CD14-positive monocyte (primary cell): ENCODE data around the gene CRIM1. TPM values are rescaled to one million over a fixed set of nuclear protein-coding genes. Genes with fewer than 3 reads are reported as not detected.

ENCODE experiments used
- DNase-seq, 3 donors: peaks; one replicate each; pipeline ENCODE4 v3.0.0-alpha.2; 2011 to 2022
- H2AFZ ChIP-seq: 2 replicates; pipeline ENCODE4 v1.6.0; 2012; ENCODE audit warnings: mild to moderate bottlenecking, low read depth, low read length, inconsistent platforms; ENCODE audit not compliant: insufficient read depth, poor library complexity, severe bottlenecking
- H3K27ac ChIP-seq, 2 donors: 1 replicate in 1 of 2; 2 replicates in 1 of 2; pipeline ENCODE4 v1.5.1; 2012 to 2013; ENCODE audit warnings: low read length in 2 of 2, control low read depth in 1 of 2, inconsistent platforms in 1 of 2, low read depth in 1 of 2, mild to moderate bottlenecking in 1 of 2
- H3K27me3 ChIP-seq, 2 donors: one replicate each; pipeline versions ENCODE4 v1.6.0 to v1.6.1; 2011 to 2013; ENCODE audit warnings: low read length in 2 of 2; ENCODE audit not compliant: control insufficient read depth in 2 of 2, insufficient read depth in 2 of 2
- H3K36me3 ChIP-seq, 2 donors: replicated peaks in 1 of 2; 1 replicate in 1 of 2; 2 replicates in 1 of 2; pipeline versions ENCODE4 v1.5.1 to v1.6.1; 2012 to 2013; ENCODE audit warnings: low read length in 2 of 2, control low read depth in 1 of 2, inconsistent platforms in 1 of 2, mild to moderate bottlenecking in 1 of 2; ENCODE audit not compliant: insufficient read depth in 2 of 2, control insufficient read depth in 1 of 2
- H3K4me1 ChIP-seq, 2 donors: 1 replicate in 1 of 2; 2 replicates in 1 of 2; pipeline versions ENCODE4 v1.5.1 to v1.6.1; 2012 to 2013; ENCODE audit warnings: low read length in 2 of 2, control low read depth in 1 of 2, inconsistent platforms in 1 of 2, mild to moderate bottlenecking in 1 of 2, moderate library complexity in 1 of 2; ENCODE audit not compliant: insufficient read depth in 2 of 2, control insufficient read depth in 1 of 2
- H3K4me2 ChIP-seq: replicated peaks from 2 replicates; pipeline ENCODE3; 2012; ENCODE audit warnings: low read length, moderate library complexity, mild to moderate bottlenecking; ENCODE audit not compliant: poor library complexity, severe bottlenecking; ENCODE audit errors: extremely low read depth
- H3K4me3 ChIP-seq, 3 experiments: fragments of 200-600 bp in 1 of 3; sonication (generic) in 1 of 3; replicated peaks in 1 of 3; 1 replicate in 2 of 3; 2 replicates in 1 of 3; pipeline ENCODE4 v1.5.1; 2011 to 2013; ENCODE audit warnings: low read length in 3 of 3, mild to moderate bottlenecking in 3 of 3, control low read depth in 2 of 3, low read depth in 2 of 3, inconsistent platforms in 1 of 3, moderate library complexity in 1 of 3
- H3K79me2 ChIP-seq: 2 replicates; pipeline ENCODE4 v1.6.0; 2012; ENCODE audit warnings: mild to moderate bottlenecking, control low read depth, inconsistent platforms, low read length, moderate library complexity; ENCODE audit not compliant: insufficient read depth
- H3K9ac ChIP-seq: 2 replicates; pipeline ENCODE4 v1.6.0; 2017; ENCODE audit warnings: low read length, mild to moderate bottlenecking; ENCODE audit not compliant: insufficient read depth, poor library complexity, severe bottlenecking
- H3K9me3 ChIP-seq, 2 donors: replicated peaks in 1 of 2; 1 replicate in 1 of 2; 2 replicates in 1 of 2; pipeline versions ENCODE4 v1.5.1 to v1.6.1; 2012 to 2013; ENCODE audit warnings: low read length in 2 of 2, control low read depth in 1 of 2; ENCODE audit not compliant: control insufficient read depth in 1 of 2, insufficient read depth in 1 of 2
- H4K20me1 ChIP-seq: 2 replicates; pipeline ENCODE4 v1.6.0; 2012; ENCODE audit warnings: mild to moderate bottlenecking, low read length, control low read depth, moderate library complexity; ENCODE audit not compliant: insufficient read depth
- H3K27ac Mint-ChIP-seq, 7 donors: one replicate each; pipeline ENCODE4 v1.8.0; 2020; ENCODE audit warnings: mild to moderate bottlenecking in 7 of 7, mixed read lengths in 7 of 7, moderate library complexity in 6 of 7, inconsistent platforms in 2 of 7
- H3K27me3 Mint-ChIP-seq, 3 donors: one replicate each; pipeline ENCODE4 v1.8.0; 2021 to 2022; ENCODE audit warnings: low read depth in 3 of 3, mild to moderate bottlenecking in 3 of 3, mixed read lengths in 3 of 3, moderate library complexity in 3 of 3, inconsistent platforms in 1 of 3
- H3K36me3 Mint-ChIP-seq, 2 donors: one replicate each; pipeline ENCODE4 v1.8.0; 2020; ENCODE audit warnings: mixed read lengths in 2 of 2, inconsistent platforms in 1 of 2, mild to moderate bottlenecking in 1 of 2
- H3K4me1 Mint-ChIP-seq: one replicate; pipeline ENCODE4 v1.8.0; 2020; ENCODE audit warnings: mild to moderate bottlenecking, mixed read lengths
- H3K4me3 Mint-ChIP-seq, 2 donors: one replicate each; pipeline ENCODE4 v1.8.0; 2020; ENCODE audit warnings: mild to moderate bottlenecking in 2 of 2, mixed read lengths in 2 of 2, moderate library complexity in 1 of 2
- H3K9me3 Mint-ChIP-seq, 7 donors: one replicate each; pipeline ENCODE4 v1.8.0; 2020 to 2022; ENCODE audit warnings: mixed read lengths in 7 of 7, mild to moderate bottlenecking in 6 of 7, moderate library complexity in 6 of 7, inconsistent platforms in 2 of 7
- WGBS: methylation state at CpG from one replicate; pipeline ENCODE4 v1.1.5; 2013; ENCODE audit warnings: missing lambda C conversion rate; ENCODE audit not compliant: insufficient coverage; 5-methylcytosine and 5-hydroxymethylcytosine counted together
- intact Hi-C, 2 donors: fragments of 100-400 bp; cut with micrococcal nuclease; formaldehyde crosslinking; loops; one replicate each; pipeline versions ENCODE4 v1.15.0 to v1.15.1; 2023
- polyA plus RNA-seq, 3 donors: library from polyadenylated mRNA; depleted of rRNA in 1 of 3; unstranded in 2 of 3; stranded (reverse) in 1 of 3; fragments of 300-500 nt in 2 of 3; fragments of >200 nt in 1 of 3; fragmentation: Illumina TruSeq in 2 of 3; gene quantifications; 1 replicate in 2 of 3; 2 replicates in 1 of 3; pipeline ENCODE4 v1.2.3, GENCODE V29; 2012 to 2021
- TF ChIP-seq, protein P1 (sequence below): fragments of 200-600 bp; IDR thresholded peaks from one replicate; pipeline ENCODE4 v1.8.0; 2022; ENCODE audit warnings: antibody characterized with exemption, mild to moderate bottlenecking

CRIM1 gene
- polyA plus RNA-seq, 3 donors, result 0.08 to 0.27 TPM; not detected in 1

DNA sequence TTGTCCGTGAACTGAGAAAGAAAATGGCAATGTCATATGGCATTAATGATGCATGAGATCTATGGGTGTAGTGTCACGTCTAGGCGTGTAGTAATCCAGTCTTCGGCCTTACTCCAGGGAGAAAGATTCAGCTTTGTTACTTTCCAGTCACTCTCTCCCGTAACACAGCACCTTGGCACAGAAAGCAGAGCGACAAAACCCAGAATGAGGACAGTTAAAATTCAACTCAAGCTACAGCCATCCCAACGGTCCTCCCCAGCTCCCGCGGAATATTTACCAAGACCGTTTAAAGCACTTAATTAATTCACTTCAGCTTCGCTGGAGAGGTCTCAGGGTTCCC lies 797 bp upstream of the CRIM1 start:
- Histone ChIP-seq H4K20me1 (no peaks in the 10 kb centered on the region), H3K27me3 (peaks cover 47 to 49% of the 10 kb centered on the region in 2 donors), H3K4me1 (peaks cover 49 to 51% of the 10 kb centered on the region in 2 donors), H3K79me2 (no peaks in the 10 kb centered on the region), H3K27ac (no peak overlapping the region), H3K4me2 (peak overlapping the region; percentile 79), H3K9me3 (peaks cover 0 to 9% of the 10 kb centered on the region in 2 donors), H2AFZ (peak overlapping the region; percentile 66), H3K36me3 (no peaks in the 10 kb centered on the region), H3K4me3 (peak overlapping the region in 1 of 3 experiments; percentile 71), H3K9ac (no peak overlapping the region)
- WGBS, result 13% methylated on average over 7 of the region's 11 CpGs
- peaks cover 8 to 13% of the 10 kb centered on the region in 2 donors for H3K36me3 Mint-ChIP-seq
- peaks cover 0 to 14% (median 10%) of the 10 kb centered on the region in 7 donors for H3K9me3 Mint-ChIP-seq
- intact Hi-C loops, result loop anchor here (10.0 kb wide), 2 partner anchors 310 to 430 kb away; no protein-coding TSS in a partner anchor
- H3K27ac Mint-ChIP-seq, result no peak overlapping the region
- H3K4me1 Mint-ChIP-seq, result peaks cover 58% of the 10 kb centered on the region
- DNase-seq, result no peak
- H3K4me3 Mint-ChIP-seq, result peak overlapping the region; percentile 71 to 80
- TF ChIP-seq, protein P1, sequence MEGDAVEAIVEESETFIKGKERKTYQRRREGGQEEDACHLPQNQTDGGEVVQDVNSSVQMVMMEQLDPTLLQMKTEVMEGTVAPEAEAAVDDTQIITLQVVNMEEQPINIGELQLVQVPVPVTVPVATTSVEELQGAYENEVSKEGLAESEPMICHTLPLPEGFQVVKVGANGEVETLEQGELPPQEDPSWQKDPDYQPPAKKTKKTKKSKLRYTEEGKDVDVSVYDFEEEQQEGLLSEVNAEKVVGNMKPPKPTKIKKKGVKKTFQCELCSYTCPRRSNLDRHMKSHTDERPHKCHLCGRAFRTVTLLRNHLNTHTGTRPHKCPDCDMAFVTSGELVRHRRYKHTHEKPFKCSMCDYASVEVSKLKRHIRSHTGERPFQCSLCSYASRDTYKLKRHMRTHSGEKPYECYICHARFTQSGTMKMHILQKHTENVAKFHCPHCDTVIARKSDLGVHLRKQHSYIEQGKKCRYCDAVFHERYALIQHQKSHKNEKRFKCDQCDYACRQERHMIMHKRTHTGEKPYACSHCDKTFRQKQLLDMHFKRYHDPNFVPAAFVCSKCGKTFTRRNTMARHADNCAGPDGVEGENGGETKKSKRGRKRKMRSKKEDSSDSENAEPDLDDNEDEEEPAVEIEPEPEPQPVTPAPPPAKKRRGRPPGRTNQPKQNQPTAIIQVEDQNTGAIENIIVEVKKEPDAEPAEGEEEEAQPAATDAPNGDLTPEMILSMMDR, result no peak
- peaks cover 41 to 56% (median 42%) of the 10 kb centered on the region in 3 donors for H3K27me3 Mint-ChIP-seq

DNA sequence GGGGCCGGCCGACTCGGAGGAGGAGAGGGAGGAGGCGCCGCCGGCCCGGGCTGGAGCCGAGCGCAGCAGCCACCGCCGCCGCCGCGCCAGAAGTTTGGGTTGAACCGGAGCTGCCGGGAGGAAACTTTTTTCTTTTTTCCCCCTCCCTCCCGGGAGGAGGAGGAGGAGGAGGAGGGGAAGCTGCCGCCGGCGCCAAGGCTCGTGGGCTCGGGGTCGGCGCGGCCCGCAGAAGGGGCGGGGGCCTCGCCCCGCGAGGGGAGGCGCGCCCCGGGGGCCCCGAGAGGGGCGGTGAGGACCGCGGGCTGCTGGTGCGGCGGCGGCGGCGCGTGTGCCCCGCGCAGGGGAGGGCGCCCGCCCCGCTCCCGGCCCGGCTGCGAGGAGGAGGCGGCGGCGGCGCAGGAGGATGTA lies 316 bp downstream of the CRIM1 start:
- Histone ChIP-seq H3K79me2 (no peaks in the 10 kb centered on the region), H3K27me3 (peaks cover 47 to 51% of the 10 kb centered on the region in 2 donors), H3K4me1 (peaks cover 48 to 51% of the 10 kb centered on the region in 2 donors), H2AFZ (peak overlapping the region; percentile 66), H3K4me2 (peak overlapping the region; percentile 79), H4K20me1 (no peaks in the 10 kb centered on the region), H3K27ac (no peak overlapping the region), H3K4me3 (peak overlapping the region in 2 of 3 experiments; percentile 38 to 71), H3K36me3 (no peaks in the 10 kb centered on the region), H3K9ac (no peak overlapping the region), H3K9me3 (peaks cover 0 to 9% of the 10 kb centered on the region in 2 donors)
- TF ChIP-seq, protein P1, result no peak
- 0% methylated on average over 31 of the region's 55 CpGs for WGBS
- Mint-ChIP-seq H3K9me3 (peaks cover 0 to 14% (median 10%) of the 10 kb centered on the region in 7 donors), H3K36me3 (peaks cover 8 to 13% of the 10 kb centered on the region in 2 donors), H3K4me1 (peaks cover 57% of the 10 kb centered on the region), H3K27me3 (peaks cover 44 to 59% (median 47%) of the 10 kb centered on the region in 3 donors), H3K27ac (no peak overlapping the region), H3K4me3 (peak overlapping the region; percentile 80 to 90)
- intact Hi-C loops, result loop anchor here (10.0 kb wide), 2 partner anchors 309 to 429 kb away; no protein-coding TSS in a partner anchor
- DNase-seq, result no peak
